Activated CD4-positive, alpha-beta T cell treated with anti-CD3 and anti-CD28 coated beads, Interleukin-2, amount 10 ng/mL, durations not matched to agents 24 days and 14 days (primary cell): Measurements from ENCODE around the gene NBAS. TPM values are rescaled to one million over a fixed set of nuclear protein-coding genes. Genes with fewer than 3 reads are reported as not detected.
"Not testable (repeated sequence)": the region's sequence is repeated elsewhere in the genome, so short reads cannot be mapped to it uniquely, and the experiment has no call there.

Source experiments
- DNase-seq: peaks from one replicate; pipeline ENCODE4 v3.0.0; 2022
- H3K27ac Mint-ChIP-seq: one replicate; pipeline ENCODE4 v1.8.0; 2022; ENCODE audit warnings: mild to moderate bottlenecking, mixed read lengths
- H3K27me3 Mint-ChIP-seq: one replicate; pipeline ENCODE4 v1.8.0; 2022; ENCODE audit warnings: mixed read lengths
- H3K36me3 Mint-ChIP-seq: one replicate; pipeline ENCODE4 v1.8.0; 2022; ENCODE audit warnings: low read depth, mild to moderate bottlenecking, mixed read lengths
- H3K4me1 Mint-ChIP-seq: one replicate; pipeline ENCODE4 v1.8.0; 2021; ENCODE audit warnings: mixed read lengths
- H3K4me3 Mint-ChIP-seq: one replicate; pipeline ENCODE4 v1.8.0; 2022; ENCODE audit warnings: mild to moderate bottlenecking, moderate library complexity, mixed read lengths
- H3K9me3 Mint-ChIP-seq: one replicate; pipeline ENCODE4 v1.8.0; 2021; ENCODE audit warnings: mixed read lengths
- intact Hi-C: fragments of 100-400 bp; cut with micrococcal nuclease; formaldehyde crosslinking; loops from one replicate; pipeline ENCODE4 v1.15.1; 2023
- total RNA-seq: library from RNA; stranded (reverse); gene quantifications from 2 replicates; pipeline ENCODE4 v1.2.3, GENCODE V29; 2022

The NBAS gene
- total RNA-seq, 1 donor from 2014 or later = 38.5 TPM

DNA sequence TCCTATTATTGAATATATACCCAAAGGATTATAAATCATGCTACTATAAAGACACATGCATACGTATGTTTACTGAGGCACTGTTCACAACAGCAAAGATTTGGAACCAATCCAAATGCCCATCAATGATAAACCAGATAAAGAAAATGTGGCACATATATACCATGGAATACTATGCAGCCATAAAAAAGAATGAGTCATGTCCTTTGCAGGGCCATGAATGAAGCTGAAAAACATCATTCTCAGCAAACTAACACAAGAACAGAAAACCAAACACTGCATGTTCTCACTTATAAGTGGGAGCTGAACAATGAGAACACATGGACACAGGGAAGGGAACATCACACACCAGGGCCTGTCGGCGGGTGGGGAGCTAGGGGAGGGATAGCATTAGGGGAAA lies 310.2 kb downstream of the NBAS start:
- H3K4me3 Mint-ChIP-seq, H3K27ac Mint-ChIP-seq, DNase-seq, H3K36me3 Mint-ChIP-seq, H3K27me3 Mint-ChIP-seq, H3K4me1 Mint-ChIP-seq, intact Hi-C loops: not testable (repeated sequence)
- peaks cover 23% of the 10 kb centered on the region for H3K9me3 Mint-ChIP-seq

DNA sequence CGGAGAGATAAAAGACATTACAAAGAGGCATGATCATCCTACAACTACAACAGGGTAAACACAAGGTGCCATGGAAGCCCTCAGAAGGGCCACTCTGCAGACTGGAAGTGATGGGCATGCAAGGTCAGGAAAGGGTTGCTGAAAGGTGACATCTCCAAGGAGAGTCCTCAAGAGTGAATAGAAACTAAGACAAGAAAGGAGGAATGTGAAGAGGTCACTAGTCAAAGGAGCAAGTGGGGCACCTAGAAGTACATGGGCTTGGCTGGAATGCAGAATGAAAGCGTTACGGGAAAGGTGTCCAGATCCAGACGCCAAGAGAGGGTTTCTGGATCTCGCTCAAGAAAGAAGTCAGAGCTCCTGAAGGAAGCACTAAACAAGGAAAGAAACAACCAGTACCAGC lies 314.3 kb downstream of the NBAS start:
- no peak overlapping the region for H3K4me3 Mint-ChIP-seq

DNA sequence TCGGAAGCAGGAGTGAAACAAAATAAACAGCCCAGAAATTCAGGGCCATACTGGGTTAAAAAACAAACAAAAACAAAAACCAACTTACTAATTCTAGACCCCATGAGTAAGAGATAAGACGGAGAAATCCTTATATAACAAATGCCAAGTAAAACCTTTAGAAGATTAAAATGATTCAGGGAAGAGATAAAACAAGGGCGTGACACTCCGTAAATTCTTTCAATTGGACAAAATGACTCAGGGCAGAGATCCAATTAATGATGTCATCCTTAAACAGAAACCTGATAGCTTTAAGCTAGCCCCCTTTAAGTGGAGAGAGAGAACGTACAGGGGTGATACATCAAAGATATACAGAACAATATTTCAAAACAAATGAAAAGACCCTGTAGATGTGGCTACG lies 317.4 kb downstream of the NBAS start:
- Mint-ChIP-seq H3K27ac (no peak overlapping the region), H3K4me3 (no peak overlapping the region), H3K9me3 (peaks cover 16% of the 10 kb centered on the region), H3K27me3 (no peaks in the 10 kb centered on the region), H3K36me3 (no peaks in the 10 kb centered on the region), H3K4me1 (peaks cover 8% of the 10 kb centered on the region)
- intact Hi-C loops = no loop called here
- DNase-seq = no peak

More for the DNA sequence above, 314.3 kb downstream of the NBAS start:
- H3K27ac Mint-ChIP-seq = no peak overlapping the region
- peaks cover 8% of the 10 kb centered on the region for H3K4me1 Mint-ChIP-seq
- H3K9me3 Mint-ChIP-seq = peaks cover 22% of the 10 kb centered on the region
- no peaks in the 10 kb centered on the region for H3K27me3 Mint-ChIP-seq
- no peak for DNase-seq
- intact Hi-C loops = no loop called here
- H3K36me3 Mint-ChIP-seq = peaks cover 5% of the 10 kb centered on the region

DNA sequence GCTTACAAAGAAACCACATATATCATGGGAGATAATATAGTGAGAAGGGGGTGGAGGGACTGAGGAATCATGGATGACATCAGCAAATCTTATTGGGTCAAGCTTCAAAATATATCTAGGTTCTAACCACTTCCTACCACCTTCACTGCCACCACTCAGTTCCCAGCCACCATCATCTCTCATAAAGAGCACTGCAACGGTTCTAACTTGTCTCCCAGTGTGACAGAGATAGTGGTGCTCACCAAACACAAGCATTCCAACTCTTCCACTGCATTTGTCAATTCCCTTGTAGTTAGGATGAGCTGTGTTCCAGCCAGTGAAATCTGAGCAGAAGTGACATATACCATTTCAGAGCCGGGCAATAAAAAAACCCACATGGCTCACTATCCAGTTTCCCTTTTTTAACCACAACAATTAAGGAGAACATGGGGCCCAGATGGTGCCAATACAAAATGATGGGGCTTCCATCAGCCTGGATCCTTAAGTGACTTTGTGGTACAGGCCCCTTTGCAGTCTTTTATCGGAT lies 318.1 kb downstream of the NBAS start:
- peaks cover 1% of the 10 kb centered on the region for H3K36me3 Mint-ChIP-seq

DNA sequence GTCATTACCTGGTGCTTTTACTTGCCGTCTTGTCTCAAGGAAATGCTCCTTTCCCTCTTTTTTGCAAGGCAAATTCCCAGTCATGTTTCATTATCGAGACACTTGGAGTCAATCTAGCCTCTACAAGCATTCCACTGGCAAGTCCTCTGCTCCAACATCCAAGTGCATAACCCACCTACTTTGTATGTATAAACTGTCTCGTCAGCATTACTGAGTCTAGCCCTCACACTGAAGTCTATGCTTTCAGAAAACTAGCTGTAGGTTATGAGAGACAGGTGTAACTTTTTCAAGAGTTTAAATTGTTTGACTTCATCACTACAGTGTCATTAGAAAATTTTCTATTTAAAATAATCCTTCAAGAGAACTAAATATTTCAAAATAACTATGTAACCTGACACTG lies 319.2 kb downstream of the NBAS start:
- no peak overlapping the region for H3K4me3 Mint-ChIP-seq
- intact Hi-C loops = no loop called here
- peaks cover 3% of the 10 kb centered on the region for H3K36me3 Mint-ChIP-seq
- no peaks in the 10 kb centered on the region for H3K27me3 Mint-ChIP-seq
- DNase-seq = no peak
- peaks cover 13% of the 10 kb centered on the region for H3K9me3 Mint-ChIP-seq
- H3K27ac Mint-ChIP-seq = no peak overlapping the region
- peaks cover 8% of the 10 kb centered on the region for H3K4me1 Mint-ChIP-seq

More for the DNA sequence above, 318.1 kb downstream of the NBAS start:
- H3K27me3 Mint-ChIP-seq = no peaks in the 10 kb centered on the region
- H3K9me3 Mint-ChIP-seq = peaks cover 13% of the 10 kb centered on the region
- no peak overlapping the region for H3K27ac Mint-ChIP-seq
- no peak overlapping the region for H3K4me3 Mint-ChIP-seq
- DNase-seq = no peak
- intact Hi-C loops = no loop called here
- peaks cover 8% of the 10 kb centered on the region for H3K4me1 Mint-ChIP-seq

DNA sequence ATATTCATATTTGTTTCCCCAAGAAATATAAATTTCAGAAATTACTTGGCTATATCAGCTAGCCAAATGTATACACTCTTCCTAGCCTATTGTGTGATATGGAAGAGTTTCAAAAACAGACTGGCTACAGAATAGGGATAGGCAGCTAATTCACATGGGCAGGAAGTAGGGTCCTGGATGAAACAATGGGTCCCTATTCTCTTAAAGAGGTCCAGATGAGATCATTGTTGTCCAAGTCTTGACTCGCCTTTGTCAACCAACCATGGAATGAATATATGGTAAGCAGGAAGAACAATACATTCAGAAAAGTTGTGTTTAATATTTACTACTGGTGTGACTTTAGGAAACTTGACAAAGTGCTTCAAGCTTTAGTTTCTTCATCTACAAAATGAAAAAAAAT lies 319.9 kb downstream of the NBAS start:
- no peak for DNase-seq
- intact Hi-C loops = no loop called here
- peaks cover 8% of the 10 kb centered on the region for H3K4me1 Mint-ChIP-seq
- peaks cover 4% of the 10 kb centered on the region for H3K36me3 Mint-ChIP-seq
- H3K9me3 Mint-ChIP-seq = peaks cover 7% of the 10 kb centered on the region
- no peak overlapping the region for H3K27ac Mint-ChIP-seq
- H3K4me3 Mint-ChIP-seq = no peak overlapping the region
- H3K27me3 Mint-ChIP-seq = no peaks in the 10 kb centered on the region

DNA sequence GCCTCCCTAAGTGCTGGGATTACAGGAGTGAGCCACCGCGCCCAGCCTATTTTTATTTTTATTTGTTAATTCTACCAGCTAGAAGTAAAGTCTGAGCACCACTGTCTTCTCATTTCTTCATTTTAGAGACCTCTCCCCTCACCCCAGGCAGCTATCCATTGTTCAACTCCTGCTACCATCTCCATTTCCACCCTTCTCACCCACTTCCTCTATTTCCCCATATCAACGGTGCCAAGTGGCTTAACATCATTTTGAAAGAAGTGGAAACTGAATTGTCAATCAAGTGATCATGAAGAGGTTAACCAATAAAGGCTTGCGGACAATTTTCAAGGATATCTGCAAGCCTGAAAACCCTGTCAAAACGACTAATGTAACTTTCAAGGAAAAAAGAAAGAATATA lies 323.1 kb downstream of the NBAS start:
- DNase-seq = no peak
- Mint-ChIP-seq H3K4me3 (no peak overlapping the region), H3K4me1 (peaks cover 4% of the 10 kb centered on the region), H3K36me3 (peaks cover 6% of the 10 kb centered on the region), H3K9me3 (peaks cover 7% of the 10 kb centered on the region), H3K27ac (no peak overlapping the region), H3K27me3 (no peaks in the 10 kb centered on the region)
- intact Hi-C loops = no loop called here

DNA sequence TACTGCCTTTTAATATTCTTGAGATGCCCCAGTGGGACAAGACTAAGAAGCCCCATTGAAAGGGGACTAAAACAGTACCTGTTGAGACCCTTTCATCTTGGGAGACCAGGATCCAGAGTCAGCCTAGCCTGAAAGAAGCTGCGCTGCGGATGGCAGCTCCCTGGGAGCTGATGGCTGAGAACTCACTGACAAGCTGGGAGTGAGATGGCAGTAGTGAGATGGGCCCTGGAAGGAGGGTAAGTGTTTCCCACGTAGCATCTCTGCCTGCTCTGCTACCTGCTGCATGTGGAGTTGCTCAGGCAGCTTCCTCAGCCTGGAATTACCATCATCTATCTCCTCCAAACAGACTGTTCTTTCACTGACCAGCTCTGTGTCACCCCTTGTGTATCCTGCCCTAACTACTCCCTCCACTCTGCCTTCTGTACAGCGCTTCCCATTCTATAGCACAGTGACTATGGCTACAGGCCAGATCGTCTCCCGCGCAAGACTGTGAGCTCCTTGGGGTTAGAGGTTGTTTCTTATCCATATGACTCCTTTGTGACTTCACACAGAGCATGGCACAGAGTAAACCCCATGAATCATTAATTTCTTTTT lies 330.4 kb downstream of the NBAS start:
- H3K9me3 Mint-ChIP-seq = no peaks in the 10 kb centered on the region
- intact Hi-C loops = no loop called here
- no peaks in the 10 kb centered on the region for H3K27me3 Mint-ChIP-seq
- H3K36me3 Mint-ChIP-seq = peaks cover 18% of the 10 kb centered on the region
- no peaks in the 10 kb centered on the region for H3K4me1 Mint-ChIP-seq
- no peak overlapping the region for H3K4me3 Mint-ChIP-seq
- DNase-seq = no peak
- no peak overlapping the region for H3K27ac Mint-ChIP-seq

DNA sequence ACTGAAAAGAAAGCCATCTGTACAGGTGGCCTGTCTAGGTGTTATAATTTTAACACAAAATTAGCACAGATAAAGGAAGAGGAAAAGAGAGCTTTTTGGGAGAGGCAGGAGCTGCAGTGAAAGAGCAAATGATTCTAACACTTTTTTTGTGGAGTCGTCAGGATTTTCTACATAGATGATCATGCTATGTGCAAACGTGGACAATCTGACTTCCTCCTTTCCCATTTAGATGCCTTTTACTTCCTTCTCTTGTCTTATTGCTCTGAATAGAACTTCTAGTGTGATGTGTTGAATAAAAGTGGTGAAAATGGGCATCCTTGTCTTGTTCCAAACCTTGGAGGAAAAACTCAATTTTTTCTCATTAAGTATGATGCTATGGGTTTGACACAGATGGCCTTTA lies 334.5 kb downstream of the NBAS start:
- H3K27ac Mint-ChIP-seq = no peak overlapping the region
- H3K27me3 Mint-ChIP-seq = no peaks in the 10 kb centered on the region
- no peaks in the 10 kb centered on the region for H3K9me3 Mint-ChIP-seq
- intact Hi-C loops = no loop called here
- no peak overlapping the region for H3K4me3 Mint-ChIP-seq
- H3K36me3 Mint-ChIP-seq = peaks cover 17% of the 10 kb centered on the region
- H3K4me1 Mint-ChIP-seq = no peaks in the 10 kb centered on the region
- no peak for DNase-seq

DNA sequence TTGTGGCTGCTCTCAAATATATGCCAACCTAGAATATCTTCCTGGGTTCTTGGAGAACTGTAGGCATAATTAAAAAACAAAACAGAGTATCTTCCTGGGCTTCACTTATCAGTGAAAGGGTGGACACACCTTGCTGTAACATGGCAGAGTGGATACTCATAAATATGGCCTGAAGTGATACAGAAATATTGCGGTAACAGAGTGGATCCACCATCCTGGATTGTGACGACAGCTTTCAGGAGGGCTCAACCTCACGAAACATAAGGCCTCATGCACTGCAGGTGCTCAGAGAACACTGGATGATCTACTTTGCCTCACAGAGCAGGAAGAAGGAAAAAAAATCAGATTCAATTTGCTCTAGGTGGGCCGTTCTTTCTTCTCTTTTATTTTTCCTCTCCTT lies 336.0 kb downstream of the NBAS start:
- Mint-ChIP-seq H3K27me3 (no peaks in the 10 kb centered on the region), H3K9me3 (no peaks in the 10 kb centered on the region), H3K36me3 (peaks cover 15% of the 10 kb centered on the region), H3K27ac (no peak overlapping the region), H3K4me3 (no peak overlapping the region), H3K4me1 (no peaks in the 10 kb centered on the region)
- no peak for DNase-seq
- intact Hi-C loops = no loop called here

DNA sequence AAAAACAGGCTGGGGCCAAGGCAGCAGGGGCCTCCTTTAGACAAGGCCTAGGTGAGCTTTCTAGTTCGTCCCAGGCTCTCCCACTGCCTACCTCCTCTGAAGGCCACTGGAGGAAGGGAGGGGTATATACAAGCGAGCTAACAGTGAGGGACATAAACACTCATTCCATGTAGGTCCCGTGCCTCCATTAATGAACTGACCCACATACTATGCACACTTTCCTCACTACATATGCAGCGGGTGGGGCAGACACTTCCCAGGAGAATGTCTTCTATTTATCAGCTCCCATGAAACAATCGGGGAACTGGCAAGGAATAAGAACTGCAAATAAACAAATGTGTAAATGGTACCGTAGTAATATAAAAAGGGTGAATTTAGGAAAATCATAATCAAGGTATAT lies 336.5 kb downstream of the NBAS start:
- no peak for DNase-seq
- intact Hi-C loops = loop anchor here (5.0 kb wide), 1 partner anchor 47 kb away; no protein-coding TSS in a partner anchor
- Mint-ChIP-seq H3K27me3 (no peaks in the 10 kb centered on the region), H3K4me1 (no peaks in the 10 kb centered on the region), H3K36me3 (peaks cover 15% of the 10 kb centered on the region), H3K27ac (no peak overlapping the region), H3K4me3 (no peak overlapping the region), H3K9me3 (no peaks in the 10 kb centered on the region)

DNA sequence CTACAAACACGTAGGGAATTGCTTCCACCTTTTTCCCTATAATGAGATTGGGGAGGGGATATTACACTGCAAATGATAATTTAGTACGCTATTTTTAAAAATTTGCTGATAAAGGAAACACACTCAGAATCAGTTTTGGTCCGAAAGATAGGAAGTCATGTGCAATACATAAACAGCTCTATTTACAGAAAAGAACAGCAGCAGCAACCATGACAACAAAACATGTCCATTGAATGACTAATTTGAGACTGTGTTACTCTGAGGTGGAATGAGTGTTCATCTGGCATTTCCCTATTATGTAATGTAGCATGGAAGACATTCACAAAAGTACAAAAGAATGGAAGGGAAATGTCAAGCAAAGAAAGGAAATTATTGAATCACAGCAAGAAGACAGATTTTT lies 337.2 kb downstream of the NBAS start:
- DNase-seq = no peak
- Mint-ChIP-seq H3K9me3 (no peaks in the 10 kb centered on the region), H3K36me3 (peaks cover 15% of the 10 kb centered on the region), H3K4me1 (no peaks in the 10 kb centered on the region), H3K27ac (no peak overlapping the region), H3K27me3 (no peaks in the 10 kb centered on the region), H3K4me3 (no peak overlapping the region)
- intact Hi-C loops = loop anchor here (5.0 kb wide), 1 partner anchor 47 kb away; no protein-coding TSS in a partner anchor

DNA sequence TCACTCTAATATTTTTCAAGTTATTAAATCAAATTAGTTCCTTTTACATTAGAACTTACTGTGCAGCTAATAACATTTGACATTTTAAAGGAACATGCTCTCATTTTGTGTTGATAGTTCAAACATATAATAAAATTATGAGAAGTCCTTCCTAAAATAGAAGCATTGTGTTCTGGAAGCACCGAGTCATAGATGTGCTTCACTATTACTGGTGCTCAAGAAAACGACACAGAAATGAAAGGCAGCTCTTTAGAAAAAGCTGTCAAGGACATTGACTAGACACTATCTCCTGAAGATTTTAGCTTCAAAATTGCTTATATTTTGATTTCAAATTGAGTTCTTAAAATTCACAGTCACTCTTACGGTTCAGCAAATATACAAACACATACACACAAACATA lies 338.3 kb downstream of the NBAS start:
- Mint-ChIP-seq H3K27ac (no peak overlapping the region), H3K27me3 (no peaks in the 10 kb centered on the region), H3K36me3 (peaks cover 11% of the 10 kb centered on the region), H3K4me3 (no peak overlapping the region), H3K4me1 (no peaks in the 10 kb centered on the region), H3K9me3 (no peaks in the 10 kb centered on the region)
- DNase-seq = no peak
- intact Hi-C loops = loop anchor here (5.0 kb wide), 1 partner anchor 46 kb away; no protein-coding TSS in a partner anchor

DNA sequence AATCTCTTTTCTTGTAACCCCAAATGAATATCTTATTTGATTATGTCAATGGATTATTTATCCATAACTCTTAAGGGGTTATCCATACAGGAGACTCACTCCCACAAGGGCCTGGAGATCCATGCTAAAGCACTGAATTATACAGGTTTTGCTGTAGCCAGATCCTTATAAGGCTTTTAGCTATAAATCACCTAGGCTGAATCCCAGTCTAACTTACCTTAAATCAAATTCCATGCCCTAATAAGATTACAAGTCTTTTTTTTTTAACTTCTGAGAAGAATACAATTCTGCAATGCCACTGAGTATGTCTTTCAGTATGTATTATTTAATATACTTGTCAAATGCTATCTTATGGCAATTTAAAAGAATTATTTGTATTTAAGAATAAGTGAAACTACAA lies 340.5 kb downstream of the NBAS start:
- no peaks in the 10 kb centered on the region for H3K9me3 Mint-ChIP-seq
- intact Hi-C loops = loop anchor here (5.0 kb wide), 1 partner anchor 43 kb away; no protein-coding TSS in a partner anchor
- H3K36me3 Mint-ChIP-seq = peaks cover 8% of the 10 kb centered on the region
- H3K27ac Mint-ChIP-seq = no peak overlapping the region
- no peaks in the 10 kb centered on the region for H3K4me1 Mint-ChIP-seq
- no peak for DNase-seq
- H3K4me3 Mint-ChIP-seq = no peak overlapping the region
- H3K27me3 Mint-ChIP-seq = no peaks in the 10 kb centered on the region
